Ectodermal cell (in vitro differentiated cells): ENCODE data around the gene LASP1NB.

Source experiments
- H3K27ac ChIP-seq: 2 replicates; pipeline ENCODE4 v1.7.0; 2013; ENCODE audit warnings: mild to moderate bottlenecking, low read depth, low read length; ENCODE audit not compliant: insufficient read depth, poor library complexity, severe bottlenecking
- H3K27me3 ChIP-seq: 2 replicates; pipeline ENCODE4 v1.7.0; 2013; ENCODE audit warnings: mild to moderate bottlenecking, low read length; ENCODE audit not compliant: insufficient read depth, control insufficient read depth, poor library complexity, severe bottlenecking
- H3K36me3 ChIP-seq: one replicate; pipeline ENCODE4 v1.7.0; 2013; ENCODE audit warnings: low read length; ENCODE audit not compliant: control insufficient read depth, insufficient read depth
- H3K4me1 ChIP-seq: one replicate; pipeline ENCODE4 v1.7.0; 2013; ENCODE audit warnings: low read length; ENCODE audit not compliant: control insufficient read depth, insufficient read depth
- H3K4me3 ChIP-seq: 2 replicates; pipeline ENCODE4 v1.7.0; 2013; ENCODE audit warnings: low read depth, low read length, control low read depth; ENCODE audit not compliant: insufficient read depth
- H3K9me3 ChIP-seq: 2 replicates; pipeline ENCODE4 v1.7.0; 2013; ENCODE audit warnings: mild to moderate bottlenecking, low read length, moderate library complexity; ENCODE audit not compliant: control insufficient read depth
- WGBS, 2 experiments: methylation state at CpG; one replicate each; pipeline ENCODE4 v1.1.7; 2013; ENCODE audit warnings: missing lambda C conversion rate in 2 of 2; 5-methylcytosine and 5-hydroxymethylcytosine counted together

The LASP1NB gene

DNA sequence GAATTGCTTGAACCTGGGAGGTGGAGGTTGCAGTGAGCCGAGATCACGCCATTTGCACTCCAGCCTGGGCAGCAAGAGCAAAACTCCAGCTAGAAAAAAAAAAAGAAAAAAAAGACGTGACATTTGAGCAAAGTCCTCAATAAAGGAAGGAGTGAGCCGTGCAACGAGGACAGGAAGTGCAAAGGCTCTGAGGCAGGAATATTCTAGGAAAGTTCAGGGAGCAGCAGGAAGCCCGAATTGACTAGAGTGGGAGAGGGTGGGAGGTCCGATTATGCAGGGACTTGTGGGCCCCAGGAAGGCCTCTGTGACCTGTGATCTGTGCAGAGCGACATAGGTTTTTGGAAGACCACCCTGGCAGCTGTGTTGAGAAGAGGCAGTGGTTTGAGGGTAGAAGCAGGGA lies 8.6 kb upstream of the LASP1NB start:
- Histone ChIP-seq H3K4me1 (no peaks in the 10 kb centered on the region), H3K9me3 (no peaks in the 10 kb centered on the region), H3K27ac (no peak overlapping the region), H3K27me3 (no peaks in the 10 kb centered on the region), H3K36me3 (peaks cover 21% of the 10 kb centered on the region), H3K4me3 (no peak overlapping the region)
- WGBS, 2 experiments: 81 to 82% methylated on average over 8 of the region's 8 CpGs

DNA sequence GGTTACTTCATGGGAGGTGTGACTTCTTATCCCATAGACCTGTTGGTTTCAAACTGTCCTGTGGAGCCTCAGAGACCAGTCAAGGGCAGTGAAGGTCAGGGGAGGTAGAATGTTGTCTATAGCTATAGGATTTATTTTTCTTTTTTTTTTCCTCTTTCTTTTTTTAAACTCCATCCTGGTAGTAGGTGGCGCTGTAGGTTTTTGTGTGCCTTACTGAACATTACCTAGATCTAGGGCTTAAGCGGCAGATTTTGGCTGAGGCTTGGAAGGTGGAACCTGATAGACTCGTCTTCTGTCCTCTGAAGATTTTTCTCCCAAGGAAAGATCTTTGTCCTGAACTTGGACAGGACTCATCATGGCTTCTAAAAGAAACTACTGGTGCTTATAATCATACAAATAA lies 8.2 kb upstream of the LASP1NB start:
- 96 to 97% methylated on average over 3 of the region's 3 CpGs for WGBS, 2 experiments
- peaks cover 21% of the 10 kb centered on the region for H3K36me3 ChIP-seq
- no peak overlapping the region for H3K4me3 ChIP-seq

DNA sequence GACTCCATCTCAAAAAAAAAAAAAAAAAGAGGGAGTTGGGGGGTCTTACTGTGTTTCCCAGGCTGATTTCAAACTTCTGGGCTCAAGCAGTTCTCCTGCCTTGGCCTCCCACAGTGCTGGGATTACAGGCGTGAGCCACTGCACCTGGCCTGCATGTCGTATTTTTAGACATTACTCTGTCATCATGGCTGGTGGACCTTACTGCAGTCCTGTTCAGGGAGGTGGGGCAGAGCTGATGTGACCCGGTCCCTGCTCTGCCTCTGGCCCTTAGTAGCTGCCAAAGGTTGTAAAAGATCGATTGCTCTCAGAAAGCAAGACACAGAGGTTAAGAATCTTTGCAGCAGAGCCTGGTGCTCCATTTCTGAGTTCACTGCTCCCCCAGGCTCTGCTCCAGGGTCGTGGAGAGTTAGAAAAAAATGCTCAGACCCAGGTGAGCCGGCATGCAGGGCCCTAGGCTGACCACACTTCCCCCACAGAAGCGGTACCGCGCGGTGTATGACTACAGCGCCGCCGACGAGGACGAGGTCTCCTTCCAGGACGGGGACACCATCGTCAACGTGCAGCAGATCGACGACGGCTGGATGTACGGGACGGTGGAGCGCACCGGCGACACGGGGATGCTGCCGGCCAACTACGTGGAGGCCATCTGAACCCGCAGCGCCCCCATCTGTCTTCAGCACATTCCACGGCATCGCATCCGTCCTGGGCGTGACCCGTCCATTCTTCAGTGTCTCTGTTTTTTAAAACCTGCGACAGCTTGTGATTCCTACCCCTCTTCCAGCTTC lies 7.1 kb upstream of the LASP1NB start:
- Histone ChIP-seq H3K9me3 (no peaks in the 10 kb centered on the region), H3K36me3 (peaks cover 21% of the 10 kb centered on the region), H3K4me3 (no peak overlapping the region), H3K27ac (no peak overlapping the region), H3K27me3 (no peaks in the 10 kb centered on the region), H3K4me1 (peaks cover 10% of the 10 kb centered on the region)
- 90% methylated on average over 37 of the region's 37 CpGs for WGBS, 2 experiments

More for the DNA sequence above, 8.2 kb upstream of the LASP1NB start:
- Histone ChIP-seq H3K27ac (no peak overlapping the region), H3K27me3 (no peaks in the 10 kb centered on the region), H3K9me3 (no peaks in the 10 kb centered on the region), H3K4me1 (peaks cover 4% of the 10 kb centered on the region)

DNA sequence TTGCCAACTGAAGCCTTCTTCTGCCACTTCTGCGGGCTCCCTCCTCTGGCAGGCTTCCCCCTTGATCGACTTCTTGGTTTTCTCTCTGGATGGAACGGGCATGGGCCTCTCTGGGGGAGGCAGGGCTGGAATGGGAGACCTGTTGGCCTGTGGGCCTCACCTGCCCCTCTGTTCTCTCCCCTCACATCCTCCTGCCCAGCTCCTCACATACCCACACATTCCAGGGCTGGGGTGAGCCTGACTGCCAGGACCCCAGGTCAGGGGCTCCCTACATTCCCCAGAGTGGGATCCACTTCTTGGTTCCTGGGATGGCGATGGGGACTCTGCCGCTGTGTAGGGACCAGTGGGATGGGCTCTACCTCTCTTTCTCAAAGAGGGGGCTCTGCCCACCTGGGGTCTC lies 6.5 kb upstream of the LASP1NB start:
- Histone ChIP-seq H3K27me3 (no peaks in the 10 kb centered on the region), H3K4me1 (peaks cover 10% of the 10 kb centered on the region), H3K36me3 (peaks cover 21% of the 10 kb centered on the region), H3K9me3 (no peaks in the 10 kb centered on the region), H3K4me3 (no peak overlapping the region), H3K27ac (no peak overlapping the region)
- WGBS, 2 experiments: 88 to 94% methylated on average over 5 of the region's 5 CpGs

DNA sequence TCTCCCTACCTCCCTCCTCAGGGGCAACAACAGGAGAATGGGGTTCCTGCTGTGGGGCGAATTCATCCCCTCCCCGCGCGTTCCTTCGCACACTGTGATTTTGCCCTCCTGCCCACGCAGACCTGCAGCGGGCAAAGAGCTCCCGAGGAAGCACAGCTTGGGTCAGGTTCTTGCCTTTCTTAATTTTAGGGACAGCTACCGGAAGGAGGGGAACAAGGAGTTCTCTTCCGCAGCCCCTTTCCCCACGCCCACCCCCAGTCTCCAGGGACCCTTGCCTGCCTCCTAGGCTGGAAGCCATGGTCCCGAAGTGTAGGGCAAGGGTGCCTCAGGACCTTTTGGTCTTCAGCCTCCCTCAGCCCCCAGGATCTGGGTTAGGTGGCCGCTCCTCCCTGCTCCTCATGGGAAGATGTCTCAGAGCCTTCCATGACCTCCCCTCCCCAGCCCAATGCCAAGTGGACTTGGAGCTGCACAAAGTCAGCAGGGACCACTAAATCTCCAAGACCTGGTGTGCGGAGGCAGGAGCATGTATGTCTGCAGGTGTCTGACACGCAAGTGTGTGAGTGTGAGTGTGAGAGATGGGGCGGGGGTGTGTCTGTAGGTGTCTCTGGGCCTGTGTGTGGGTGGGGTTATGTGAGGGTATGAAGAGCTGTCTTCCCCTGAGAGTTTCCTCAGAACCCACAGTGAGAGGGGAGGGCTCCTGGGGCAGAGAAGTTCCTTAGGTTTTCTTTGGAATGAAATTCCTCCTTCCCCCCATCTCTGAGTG lies 5.9 kb upstream of the LASP1NB start:
- H3K27me3 ChIP-seq: no peaks in the 10 kb centered on the region
- H3K4me1 ChIP-seq: peaks cover 10% of the 10 kb centered on the region
- H3K9me3 ChIP-seq: no peaks in the 10 kb centered on the region
- H3K36me3 ChIP-seq: peaks cover 20% of the 10 kb centered on the region
- H3K27ac ChIP-seq: no peak overlapping the region
- WGBS, 2 experiments: 95% methylated on average over 16 of the region's 16 CpGs
- no peak overlapping the region for H3K4me3 ChIP-seq

DNA sequence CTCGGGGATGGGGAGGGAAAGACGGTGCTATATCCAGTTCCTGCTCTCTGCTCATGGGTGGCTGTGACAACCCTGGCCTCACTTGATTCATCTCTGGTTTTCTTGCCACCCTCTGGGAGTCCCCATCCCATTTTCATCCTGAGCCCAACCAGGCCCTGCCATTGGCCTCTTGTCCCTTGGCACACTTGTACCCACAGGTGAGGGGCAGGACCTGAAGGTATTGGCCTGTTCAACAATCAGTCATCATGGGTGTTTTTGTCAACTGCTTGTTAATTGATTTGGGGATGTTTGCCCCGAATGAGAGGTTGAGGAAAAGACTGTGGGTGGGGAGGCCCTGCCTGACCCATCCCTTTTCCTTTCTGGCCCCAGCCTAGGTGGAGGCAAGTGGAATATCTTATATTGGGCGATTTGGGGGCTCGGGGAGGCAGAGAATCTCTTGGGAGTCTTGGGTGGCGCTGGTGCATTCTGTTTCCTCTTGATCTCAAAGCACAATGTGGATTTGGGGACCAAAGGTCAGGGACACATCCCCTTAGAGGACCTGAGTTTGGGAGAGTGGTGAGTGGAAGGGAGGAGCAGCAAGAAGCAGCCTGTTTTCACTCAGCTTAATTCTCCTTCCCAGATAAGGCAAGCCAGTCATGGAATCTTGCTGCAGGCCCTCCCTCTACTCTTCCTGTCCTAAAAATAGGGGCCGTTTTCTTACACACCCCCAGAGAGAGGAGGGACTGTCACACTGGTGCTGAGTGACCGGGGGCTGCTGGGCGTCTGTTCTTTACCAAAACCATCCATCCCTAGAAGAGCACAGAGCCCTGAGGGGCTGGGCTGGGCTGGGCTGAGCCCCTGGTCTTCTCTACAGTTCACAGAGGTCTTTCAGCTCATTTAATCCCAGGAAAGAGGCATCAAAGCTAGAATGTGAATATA lies 4.8 kb upstream of the LASP1NB start:
- H3K9me3 ChIP-seq: no peaks in the 10 kb centered on the region
- no peaks in the 10 kb centered on the region for H3K27me3 ChIP-seq
- peaks cover 16% of the 10 kb centered on the region for H3K4me1 ChIP-seq
- WGBS, 2 experiments: 90 to 92% methylated on average over 9 of the region's 9 CpGs
- H3K27ac ChIP-seq: no peak overlapping the region
- H3K36me3 ChIP-seq: peaks cover 8% of the 10 kb centered on the region
- H3K4me3 ChIP-seq: no peak overlapping the region

DNA sequence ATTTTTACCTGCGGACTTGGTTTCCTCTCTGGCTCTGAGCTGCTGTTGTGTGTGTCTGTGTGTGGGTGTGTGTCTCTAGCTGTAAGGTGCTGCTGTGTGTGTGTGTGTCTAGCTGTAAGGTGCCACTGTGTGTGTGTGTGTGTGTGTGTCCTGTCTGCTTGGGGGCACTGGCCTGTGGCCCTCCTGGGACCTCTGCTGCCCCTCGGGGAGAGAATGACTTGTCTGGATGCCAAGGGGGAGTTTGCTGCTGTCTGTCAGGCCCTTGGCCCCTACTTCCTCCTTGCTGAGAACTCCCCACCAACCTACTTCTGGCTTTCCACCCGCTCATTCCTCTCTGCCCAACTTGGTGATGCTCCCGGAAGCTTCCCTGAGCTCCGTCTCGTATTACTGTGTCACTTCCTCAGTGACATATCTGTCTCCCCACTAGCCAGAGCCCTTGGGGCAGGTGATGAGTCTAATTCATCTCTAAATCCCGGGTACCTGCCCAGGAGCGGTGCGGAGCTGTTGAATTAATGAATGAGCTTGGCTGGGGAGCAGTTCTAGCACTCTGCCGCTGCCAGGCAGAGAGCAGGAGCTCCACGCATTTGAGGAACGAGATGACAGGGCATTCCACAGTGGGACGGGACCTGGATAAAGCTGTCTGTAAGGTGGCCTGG lies 3.5 kb upstream of the LASP1NB start:
- H3K9me3 ChIP-seq: no peaks in the 10 kb centered on the region
- no peaks in the 10 kb centered on the region for H3K27me3 ChIP-seq
- no peak overlapping the region for H3K27ac ChIP-seq
- H3K4me3 ChIP-seq: no peak overlapping the region
- H3K4me1 ChIP-seq: peaks cover 17% of the 10 kb centered on the region
- H3K36me3 ChIP-seq: peaks cover 5% of the 10 kb centered on the region
- WGBS, 2 experiments: 87 to 88% methylated on average over 13 of the region's 13 CpGs

DNA sequence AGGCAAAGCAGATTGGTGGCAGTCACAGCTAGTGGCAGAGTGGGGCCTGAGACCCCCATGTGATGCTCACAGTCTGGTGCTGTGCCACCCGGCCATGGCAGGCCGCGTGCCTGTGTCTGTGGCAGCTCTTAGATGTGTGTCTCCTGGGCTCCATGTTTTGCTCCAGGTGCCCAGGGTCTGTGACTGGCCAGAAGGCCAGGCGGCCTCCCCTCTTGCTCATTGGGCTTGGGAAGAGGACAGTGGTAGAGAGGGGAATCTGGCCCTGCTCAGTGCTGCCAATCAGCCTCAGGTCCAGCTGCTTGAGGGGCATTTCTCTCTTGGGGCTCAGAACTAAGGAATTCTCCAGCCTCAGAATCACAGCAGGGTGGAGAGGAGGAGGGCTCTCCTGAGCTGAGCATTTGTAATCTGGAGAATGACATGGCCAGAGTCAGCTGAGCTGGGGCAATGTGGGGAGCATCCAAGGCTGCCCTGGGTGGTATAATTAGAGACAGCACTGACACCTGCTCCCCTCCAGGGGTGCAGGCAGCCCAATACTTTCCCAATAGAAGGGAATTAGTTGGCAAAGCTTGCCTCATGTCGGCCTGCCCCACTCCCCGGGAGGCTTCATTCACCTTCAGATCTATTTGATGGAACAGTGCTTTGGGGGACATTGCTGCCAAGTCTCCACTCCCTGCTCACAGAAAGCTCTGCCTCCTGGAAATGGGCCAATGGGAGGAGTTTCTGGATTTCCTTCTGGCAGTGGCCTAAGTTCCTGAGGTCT lies 2.7 kb upstream of the LASP1NB start:
- H3K4me3 ChIP-seq: no peak overlapping the region

More for the DNA sequence above, 2.7 kb upstream of the LASP1NB start:
- Histone ChIP-seq H3K27ac (peak overlapping the region; percentile 2), H3K9me3 (no peaks in the 10 kb centered on the region), H3K27me3 (no peaks in the 10 kb centered on the region), H3K4me1 (peaks cover 17% of the 10 kb centered on the region), H3K36me3 (peaks cover 5% of the 10 kb centered on the region)
- 50 to 54% methylated on average over 6 of the region's 6 CpGs for whole genome bisulfite sequencing, 2 experiments
